ENCODE data around the gene P2RX2.

Gene P2RX2

GRCh38 chr12:132640936-132641335 is 22.4 kb downstream of the P2RX2 start:
- DNase-seq: no peak

GRCh38 chr12:132641811-132642650 is 23.5 kb downstream of the P2RX2 start:
- DNase-seq: no peak

- DNase-seq: no peak
These were observed 24.6 kb downstream of the P2RX2 start for GRCh38 chr12:132642846-132643835.

GRCh38 chr12:132646850-132647249 is 28.3 kb downstream of the P2RX2 start:
- DNase-seq: no peak

- DNase-seq: no peak
These were observed 29.3 kb downstream of the P2RX2 start for GRCh38 chr12:132647858-132648257.

GRCh38 chr12:132648616-132649225 is 30.1 kb downstream of the P2RX2 start:
- DNase-seq: no peak

GRCh38 chr12:132649226-132649945 is 30.8 kb downstream of the P2RX2 start:
- DNase-seq: no peak

GRCh38 chr12:132651444-132652100 is 33.0 kb downstream of the P2RX2 start:
- DNase-seq: no peak

- DNase-seq: no peak
These were observed 35.2 kb downstream of the P2RX2 start for GRCh38 chr12:132653567-132654290.

GRCh38 chr12:132657004-132657727 is 38.6 kb downstream of the P2RX2 start:
- no peak for DNase-seq

- no peak for DNase-seq
These were observed 39.7 kb downstream of the P2RX2 start for GRCh38 chr12:132658149-132658894.

GRCh38 chr12:132659146-132659545 is 40.6 kb downstream of the P2RX2 start:
- DNase-seq: no peak

GRCh38 chr12:132660052-132660451 is 41.5 kb downstream of the P2RX2 start:
- DNase-seq: no peak

GRCh38 chr12:132660996-132661395 is 42.4 kb downstream of the P2RX2 start:
- DNase-seq: no peak

GRCh38 chr12:132661972-132662371 is 43.4 kb downstream of the P2RX2 start:
- no peak for DNase-seq

- no peak for DNase-seq
These were observed 44.6 kb downstream of the P2RX2 start for GRCh38 chr12:132662901-132663755.

GRCh38 chr12:132664206-132665148 is 45.9 kb downstream of the P2RX2 start:
- no peak for DNase-seq

- no peak for DNase-seq
These were observed 46.5 kb downstream of the P2RX2 start for GRCh38 chr12:132665149-132665491.
